DOHH2 (cell line): ENCODE results near the gene ADORA1.

Experiments used
- CTCF ChIP-seq: fragments of 200-600 bp; sonication (generic); IDR thresholded peaks from one replicate; pipeline ENCODE4 v1.5.1; 2014; ENCODE audit warnings: antibody characterized with exemption, mild to moderate bottlenecking, low read depth, low read length; ENCODE audit not compliant: poor library complexity, severe bottlenecking
- EZH2phosphoT487 ChIP-seq: fragments of 200-600 bp; sonication (generic); IDR thresholded peaks from 2 replicates; pipeline ENCODE4 v1.6.1; 2017; ENCODE audit warnings: borderline replicate concordance, mild to moderate bottlenecking, antibody characterized with exemption, low read length, moderate library complexity, mixed read lengths

- TF ChIP-seq CTCF = no peak
- no peak for TF ChIP-seq EZH2phosphoT487
Measured at GRCh38 chr1:203182387-203182953, 54.9 kb downstream of the ADORA1 start.
